Activated CD4-positive, alpha-beta T cell treated with anti-CD3 and anti-CD28 coated beads for 4 hours (primary cell): ENCODE measurements around the gene MAN1C1.
"Not testable (repeated sequence)": the region's sequence is repeated elsewhere in the genome, so short reads cannot be mapped to it uniquely, and the experiment has no call there.

Experiments
- DNase-seq, 2 donors: peaks; one replicate each; pipeline ENCODE4 v3.0.0-alpha.2; 2020

The MAN1C1 gene

GRCh38 chr1:25683731-25684130, 67.1 kb downstream of the MAN1C1 start:
- no peak for DNase-seq

GRCh38 chr1:25684216-25684965, 67.8 kb downstream of the MAN1C1 start:
- DNase-seq: no peak

GRCh38 chr1:25685211-25685750, 68.7 kb downstream of the MAN1C1 start:
- no peak for DNase-seq

- DNase-seq: no peak
Observed at GRCh38 chr1:25685938-25686665, 69.5 kb downstream of the MAN1C1 start.

- DNase-seq: no peak
Observed at GRCh38 chr1:25687221-25688017, 70.8 kb downstream of the MAN1C1 start.

- DNase-seq: no peak
Observed at GRCh38 chr1:25688390-25689119, 72.0 kb downstream of the MAN1C1 start.

GRCh38 chr1:25689686-25690381, 73.2 kb downstream of the MAN1C1 start:
- no peak for DNase-seq

- DNase-seq: no peak
Observed at GRCh38 chr1:25690396-25690956, 73.9 kb downstream of the MAN1C1 start.

- no peak for DNase-seq
Observed at GRCh38 chr1:25691211-25691610, 74.6 kb downstream of the MAN1C1 start.

- peak in 1 of 2 donors; percentile 28 for DNase-seq
Observed at GRCh38 chr1:25692560-25692959, 76.0 kb downstream of the MAN1C1 start.

DNA sequence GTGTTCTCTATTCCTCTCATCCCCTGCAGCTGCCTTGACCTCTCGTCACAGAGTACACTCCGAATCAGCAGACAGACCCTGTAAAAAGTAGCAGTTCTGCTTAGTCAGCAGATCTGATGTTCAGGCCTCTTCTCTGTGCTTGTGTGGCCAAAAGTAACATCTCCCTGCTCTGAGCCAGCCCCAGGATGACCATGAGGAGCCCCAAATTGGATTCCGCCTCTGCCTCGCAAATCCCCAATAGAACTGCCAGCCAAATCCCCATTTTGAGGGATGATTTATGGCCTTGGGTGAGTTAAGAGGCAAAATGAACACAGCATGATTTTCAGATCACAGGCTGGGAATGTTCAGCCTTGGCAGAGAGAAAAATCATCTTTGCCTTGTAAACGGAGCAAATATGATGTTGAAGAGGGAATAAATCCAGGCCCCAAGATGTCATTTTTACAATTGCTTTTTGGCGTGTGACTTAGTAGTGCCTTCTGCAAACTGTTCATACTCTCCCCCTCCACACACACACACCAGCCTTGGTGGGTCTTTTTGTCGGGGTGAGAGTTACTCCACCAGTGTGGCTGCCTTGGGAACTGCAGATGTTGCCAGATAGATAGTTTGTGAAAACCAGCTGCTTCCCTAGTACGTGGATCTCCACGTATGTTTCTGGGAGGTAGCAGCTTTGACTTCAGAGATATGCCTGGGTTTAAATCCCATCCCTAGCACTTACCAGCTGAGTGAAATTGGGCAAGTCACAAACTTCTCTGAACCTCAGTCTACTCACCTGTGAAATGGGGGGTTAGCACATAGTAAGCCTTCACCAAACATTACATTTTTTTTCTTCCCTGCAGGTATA, 77.8 kb downstream of the MAN1C1 start:
- DNase-seq: no peak

GRCh38 chr1:25695090-25695770, 78.6 kb downstream of the MAN1C1 start:
- no peak for DNase-seq

GRCh38 chr1:25695771-25696311, 79.2 kb downstream of the MAN1C1 start:
- DNase-seq: no peak

GRCh38 chr1:25696643-25697042, 80.1 kb downstream of the MAN1C1 start:
- DNase-seq: not testable (repeated sequence)

GRCh38 chr1:25697435-25698217, 81.0 kb downstream of the MAN1C1 start:
- DNase-seq: no peak

DNA sequence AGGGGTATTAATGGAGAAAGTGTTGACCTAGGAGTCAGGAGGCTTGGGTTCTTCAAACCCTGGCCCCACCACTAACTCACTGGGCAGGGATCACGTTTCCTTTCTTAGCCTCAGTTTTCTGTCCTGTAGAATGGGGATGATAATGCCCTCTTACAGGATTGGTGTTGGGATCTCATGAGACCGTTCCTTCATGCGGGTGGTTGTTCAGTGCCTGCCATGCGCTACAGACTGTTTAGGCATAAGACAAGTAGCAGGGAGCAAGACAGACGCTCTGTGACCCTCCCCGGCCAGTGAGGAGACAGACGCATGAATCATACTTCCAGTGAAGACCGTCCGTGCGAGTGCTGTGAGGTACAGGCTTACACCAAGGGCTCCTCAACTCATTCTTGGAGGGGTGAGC, 81.7 kb downstream of the MAN1C1 start:
- DNase-seq: peak in 1 of 2 donors; percentile 16

GRCh38 chr1:25699059-25699458, 82.5 kb downstream of the MAN1C1 start:
- not testable (repeated sequence) for DNase-seq

DNA sequence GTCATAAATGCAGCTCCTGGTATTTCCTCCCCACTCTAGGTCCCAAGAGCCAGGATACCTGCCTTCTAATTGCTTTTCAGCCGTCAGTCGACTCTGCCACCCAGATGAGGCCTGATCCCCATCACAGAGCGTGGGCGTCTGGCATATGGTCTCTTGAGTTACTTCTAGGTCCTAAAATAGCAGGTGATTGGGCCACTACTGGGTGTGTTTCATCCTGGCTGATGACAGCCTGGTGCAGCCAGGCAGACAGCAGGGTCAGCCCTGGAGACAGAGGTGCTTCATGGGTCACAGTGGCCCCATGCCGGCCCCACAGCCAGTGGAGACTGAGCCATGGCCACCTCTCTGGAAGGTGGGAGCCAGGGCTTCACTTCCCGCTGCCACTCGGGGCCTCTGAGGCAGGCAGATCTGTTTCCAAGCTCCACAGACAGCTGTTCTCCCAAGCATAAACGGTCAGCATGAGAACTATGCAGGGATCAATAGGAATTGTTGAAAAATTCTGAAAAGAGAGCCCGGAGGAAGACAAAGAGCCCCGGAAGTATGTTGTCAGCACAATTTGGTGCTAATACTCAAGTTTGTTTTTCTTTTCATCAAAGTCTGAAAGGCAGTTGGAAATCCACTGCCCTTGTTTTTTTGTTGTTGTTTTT, 83.0 kb downstream of the MAN1C1 start:
- no peak for DNase-seq
